Measurements from ENCODE around the gene FBXO47. TPM values are rescaled to one million over a fixed set of nuclear protein-coding genes. Genes with fewer than 3 reads are reported as not detected.

FBXO47 gene
- total RNA-seq, 4 donors from 2014 or later = not detected

- TF ChIP-seq CTCF (IDR thresholded peaks at IDR 0.05) (no peak), EP300 (IDR thresholded peaks at IDR 0.05) (no peak), POLR2A (IDR thresholded peaks at IDR 0.05) (no peak), POLR2AphosphoS5 (IDR thresholded peaks at IDR 0.05) (no peak)
- DNase-seq (ENCODE audit: low spot score in 2 of 2) = no peak
- Histone ChIP-seq H3K27me3 (no peaks in the 10 kb centered on the region), H3K36me3 (peaks cover 24% of the 10 kb centered on the region), H3K4me1 (peaks cover 65% of the 10 kb centered on the region), H3K27ac (no peak overlapping the region), H3K4me3 (no peak overlapping the region), H3K9me3 (no peaks in the 10 kb centered on the region)
- 80% methylated on average over 6 of the region's 6 CpGs for WGBS
These were observed 63.8 kb downstream of the FBXO47 start for GRCh38 chr17:38903404-38903803.

- Histone ChIP-seq H3K9me3 (no peaks in the 10 kb centered on the region), H3K36me3 (peaks cover 27% of the 10 kb centered on the region), H3K27me3 (no peaks in the 10 kb centered on the region), H3K4me1 (peaks cover 68% of the 10 kb centered on the region), H3K27ac (peak overlapping the region; percentile 68), H3K4me3 (no peak overlapping the region)
- 31% methylated on average over 10 of the region's 10 CpGs for WGBS
- TF ChIP-seq EP300 (IDR thresholded peaks at IDR 0.05) (no peak), POLR2A (IDR thresholded peaks at IDR 0.05) (no peak), CTCF (IDR thresholded peaks at IDR 0.05) (no peak)
- DNase-seq (ENCODE audit: low spot score in 2 of 2) = no peak
These were observed 66.1 kb downstream of the FBXO47 start for GRCh38 chr17:38900978-38901656.

GRCh38 chr17:38899421-38899820, 67.8 kb downstream of the FBXO47 start:
- TF ChIP-seq POLR2A (IDR thresholded peaks at IDR 0.05) (no peak), POLR2AphosphoS5 (IDR thresholded peaks at IDR 0.05) (no peak), CTCF (IDR thresholded peaks at IDR 0.05) (no peak), EP300 (IDR thresholded peaks at IDR 0.05) (no peak)

GRCh38 chr17:38898812-38899348, 68.3 kb downstream of the FBXO47 start:
- H3K4me1 ChIP-seq = peaks cover 74% of the 10 kb centered on the region
- H3K27ac ChIP-seq = peak overlapping the region; percentile 30
- WGBS = 85% methylated on average over 9 of the region's 11 CpGs
- no peak overlapping the region for H3K4me3 ChIP-seq
- TF ChIP-seq POLR2A (IDR thresholded peaks at IDR 0.05) (no peak), POLR2AphosphoS5 (IDR thresholded peaks at IDR 0.05) (no peak), CTCF (IDR thresholded peaks at IDR 0.05) (no peak), EP300 (IDR thresholded peaks at IDR 0.05) (no peak)
- H3K9me3 ChIP-seq = no peaks in the 10 kb centered on the region
- no peaks in the 10 kb centered on the region for H3K27me3 ChIP-seq
- no peak for DNase-seq (ENCODE audit: low spot score in 2 of 2)
- H3K36me3 ChIP-seq = peaks cover 36% of the 10 kb centered on the region

More at GRCh38 chr17:38899421-38899820, 67.8 kb downstream of the FBXO47 start:
- no peak for DNase-seq (ENCODE audit: low spot score in 2 of 2)
- 76% methylated on average over 4 of the region's 5 CpGs for WGBS
- Histone ChIP-seq H3K36me3 (peaks cover 35% of the 10 kb centered on the region), H3K27ac (peak overlapping the region; percentile 30), H3K27me3 (no peaks in the 10 kb centered on the region), H3K4me1 (peaks cover 68% of the 10 kb centered on the region), H3K9me3 (no peaks in the 10 kb centered on the region), H3K4me3 (no peak overlapping the region)

GRCh38 chr17:38898291-38898679, 68.9 kb downstream of the FBXO47 start:
- H3K4me3 ChIP-seq = no peak overlapping the region
- H3K27me3 ChIP-seq = no peaks in the 10 kb centered on the region
- DNase-seq (ENCODE audit: low spot score in 2 of 2) = no peak
- peaks cover 78% of the 10 kb centered on the region for H3K4me1 ChIP-seq
- 50% methylated on average over 7 of the region's 9 CpGs for WGBS
- TF ChIP-seq EP300 (IDR thresholded peaks at IDR 0.05) = no peak
- TF ChIP-seq CTCF (IDR thresholded peaks at IDR 0.05) = no peak
- no peak for TF ChIP-seq POLR2A (IDR thresholded peaks at IDR 0.05)
- no peak for TF ChIP-seq POLR2AphosphoS5 (IDR thresholded peaks at IDR 0.05)
- H3K27ac ChIP-seq = peak overlapping the region; percentile 30
- no peaks in the 10 kb centered on the region for H3K9me3 ChIP-seq
- peaks cover 36% of the 10 kb centered on the region for H3K36me3 ChIP-seq
